DND-41 (cell line): Measurements from ENCODE around the gene ARHGEF7.

ENCODE experiments used
- ATAC-seq: fragments of 200-7000 bp; cut with Tn5 transposase; 3 replicates; pipeline ENCODE4 v1.9.1; 2021; ENCODE audit warnings: low read depth; ENCODE audit not compliant: insufficient read depth
- DNase-seq: peaks from one replicate; pipeline ENCODE4 v3.0.0-alpha.2; 2020
- H2AFZ ChIP-seq: 2 replicates; pipeline ENCODE4 v1.6.0; 2012; ENCODE audit warnings: low read depth, low read length
- H3K27ac ChIP-seq: 2 replicates; pipeline ENCODE4 v1.5.1; 2012; ENCODE audit warnings: low read length, inconsistent platforms
- H3K27me3 ChIP-seq: fragments of 200-600 bp; sonication (generic); 2 replicates; pipeline ENCODE4 v1.6.0; 2012; ENCODE audit warnings: low read length, mild to moderate bottlenecking, inconsistent platforms; ENCODE audit not compliant: insufficient read depth, poor library complexity
- H3K36me3 ChIP-seq: 2 replicates; pipeline ENCODE4 v1.5.1; 2012; ENCODE audit warnings: low read length, inconsistent platforms; ENCODE audit not compliant: insufficient read depth
- H3K4me1 ChIP-seq: 2 replicates; pipeline ENCODE4 v1.5.1; 2012; ENCODE audit warnings: mild to moderate bottlenecking, low read length; ENCODE audit not compliant: insufficient read depth
- H3K4me2 ChIP-seq: 2 replicates; pipeline ENCODE4 v1.6.0; 2012; ENCODE audit warnings: mild to moderate bottlenecking, moderate library complexity, low read length, inconsistent platforms; ENCODE audit not compliant: insufficient read depth
- H3K4me3 ChIP-seq, 2 experiments: fragments of 200-600 bp in 1 of 2; shearing (Covaris generic) in 1 of 2; 2 replicates each; pipeline ENCODE4 v1.5.1; 2012 to 2016; ENCODE audit warnings: inconsistent platforms in 2 of 2, low read length in 2 of 2, mild to moderate bottlenecking in 2 of 2, low read depth in 1 of 2, moderate library complexity in 1 of 2
- H3K79me2 ChIP-seq: 2 replicates; pipeline ENCODE4 v1.6.0; 2012; ENCODE audit warnings: low read length, inconsistent platforms; ENCODE audit not compliant: insufficient read depth
- H3K9ac ChIP-seq: 2 replicates; pipeline ENCODE4 v1.6.0; 2012; ENCODE audit warnings: low read depth, mild to moderate bottlenecking, inconsistent platforms, low read length, moderate library complexity
- H3K9me3 ChIP-seq: 2 replicates; pipeline ENCODE4 v1.5.1; 2012; ENCODE audit warnings: low read length, moderate library complexity, mild to moderate bottlenecking, inconsistent platforms; ENCODE audit not compliant: insufficient read depth, severe bottlenecking
- H4K20me1 ChIP-seq: 2 replicates; pipeline ENCODE4 v1.6.0; 2012; ENCODE audit warnings: low read length; ENCODE audit not compliant: insufficient read depth
- EZH2 ChIP-seq: IDR thresholded peaks from 3 replicates; pipeline ENCODE4 v1.6.1; 2012; ENCODE audit warnings: borderline replicate concordance, low read depth, mild to moderate bottlenecking, moderate library complexity, low read length, inconsistent platforms; ENCODE audit not compliant: severe bottlenecking
- TF ChIP-seq, protein P1 (sequence below): IDR thresholded peaks from 2 replicates; pipeline ENCODE4 v1.5.1; 2012; ENCODE audit warnings: borderline replicate concordance, low read length, moderate library complexity, mild to moderate bottlenecking; ENCODE audit not compliant: poor library complexity, severe bottlenecking; ENCODE audit errors: extremely low read depth

ARHGEF7 gene

DNA sequence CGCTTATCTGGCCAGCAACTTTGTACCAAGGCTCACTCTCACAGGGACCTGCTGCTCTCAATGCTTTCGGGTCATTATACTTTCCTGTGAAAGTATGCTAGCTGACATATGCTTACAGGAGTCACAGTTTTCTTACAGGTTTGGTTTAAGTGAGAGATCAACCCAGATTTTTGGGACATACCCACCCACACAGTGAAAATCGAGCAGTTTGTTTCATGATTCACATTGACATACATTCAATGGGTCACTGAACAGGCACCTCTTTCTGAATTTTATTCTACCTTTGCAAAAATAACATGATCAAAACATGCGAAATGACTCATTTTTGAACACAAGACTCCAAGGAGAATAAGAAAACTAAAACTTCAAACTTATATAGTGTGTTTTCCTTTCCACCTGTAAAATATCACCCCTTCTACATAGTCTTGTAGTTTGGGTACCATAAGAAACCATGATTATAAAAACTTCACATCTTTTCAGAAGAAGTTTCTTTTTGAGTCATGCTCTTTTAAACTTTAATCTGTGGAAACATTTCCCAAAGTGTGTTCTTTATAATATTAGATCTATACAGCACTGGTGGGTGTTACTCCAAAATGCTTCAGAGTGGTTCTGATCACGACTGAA is 161.0 kb downstream of the ARHGEF7 start:
- no peak overlapping the region for H3K4me3 ChIP-seq
- H3K4me2 ChIP-seq = no peak overlapping the region
- TF ChIP-seq, protein P1, sequence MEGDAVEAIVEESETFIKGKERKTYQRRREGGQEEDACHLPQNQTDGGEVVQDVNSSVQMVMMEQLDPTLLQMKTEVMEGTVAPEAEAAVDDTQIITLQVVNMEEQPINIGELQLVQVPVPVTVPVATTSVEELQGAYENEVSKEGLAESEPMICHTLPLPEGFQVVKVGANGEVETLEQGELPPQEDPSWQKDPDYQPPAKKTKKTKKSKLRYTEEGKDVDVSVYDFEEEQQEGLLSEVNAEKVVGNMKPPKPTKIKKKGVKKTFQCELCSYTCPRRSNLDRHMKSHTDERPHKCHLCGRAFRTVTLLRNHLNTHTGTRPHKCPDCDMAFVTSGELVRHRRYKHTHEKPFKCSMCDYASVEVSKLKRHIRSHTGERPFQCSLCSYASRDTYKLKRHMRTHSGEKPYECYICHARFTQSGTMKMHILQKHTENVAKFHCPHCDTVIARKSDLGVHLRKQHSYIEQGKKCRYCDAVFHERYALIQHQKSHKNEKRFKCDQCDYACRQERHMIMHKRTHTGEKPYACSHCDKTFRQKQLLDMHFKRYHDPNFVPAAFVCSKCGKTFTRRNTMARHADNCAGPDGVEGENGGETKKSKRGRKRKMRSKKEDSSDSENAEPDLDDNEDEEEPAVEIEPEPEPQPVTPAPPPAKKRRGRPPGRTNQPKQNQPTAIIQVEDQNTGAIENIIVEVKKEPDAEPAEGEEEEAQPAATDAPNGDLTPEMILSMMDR = no peak
- TF ChIP-seq EZH2 = no peak
- H4K20me1 ChIP-seq = peaks cover 30% of the 10 kb centered on the region
- peaks cover 21% of the 10 kb centered on the region for H3K79me2 ChIP-seq
- no peak overlapping the region for H3K27ac ChIP-seq
- no peaks in the 10 kb centered on the region for H3K27me3 ChIP-seq
- no peaks in the 10 kb centered on the region for H3K9me3 ChIP-seq
- H3K36me3 ChIP-seq = peaks cover 98% of the 10 kb centered on the region
- no peak for DNase-seq
- H2AFZ ChIP-seq = no peak overlapping the region
- no peak overlapping the region for H3K9ac ChIP-seq
- ATAC-seq = no peak
- H3K4me1 ChIP-seq = no peaks in the 10 kb centered on the region

DNA sequence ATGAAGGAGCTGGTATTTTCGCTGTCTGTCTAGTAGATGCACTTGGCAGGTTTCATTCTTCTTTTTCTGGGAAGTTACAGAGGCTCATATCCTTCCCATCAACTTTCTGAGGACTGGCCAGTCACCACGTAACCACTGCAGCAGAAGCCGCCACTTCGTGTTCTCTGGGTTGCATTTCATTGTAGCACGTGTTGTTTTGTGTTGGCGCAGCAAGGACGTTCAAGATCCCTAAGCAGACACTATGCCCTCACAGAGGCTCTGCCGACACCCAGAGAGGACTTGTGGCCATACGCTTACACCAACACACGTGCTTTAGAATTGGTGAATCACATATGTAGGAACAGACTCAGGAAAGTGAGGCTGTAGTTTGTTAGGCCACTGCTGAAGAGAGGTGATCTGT is 163.1 kb downstream of the ARHGEF7 start:
- Histone ChIP-seq H3K27ac (no peak overlapping the region), H3K79me2 (peaks cover 15% of the 10 kb centered on the region), H3K4me3 (no peak overlapping the region), H3K9me3 (no peaks in the 10 kb centered on the region), H4K20me1 (peaks cover 31% of the 10 kb centered on the region), H3K4me1 (no peaks in the 10 kb centered on the region), H3K36me3 (peaks cover 98% of the 10 kb centered on the region), H3K9ac (no peak overlapping the region), H3K4me2 (no peak overlapping the region), H3K27me3 (no peaks in the 10 kb centered on the region), H2AFZ (no peak overlapping the region)
- DNase-seq (no peak), ATAC-seq (no peak)
- no peak for TF ChIP-seq EZH2
- TF ChIP-seq, protein P1 = no peak

DNA sequence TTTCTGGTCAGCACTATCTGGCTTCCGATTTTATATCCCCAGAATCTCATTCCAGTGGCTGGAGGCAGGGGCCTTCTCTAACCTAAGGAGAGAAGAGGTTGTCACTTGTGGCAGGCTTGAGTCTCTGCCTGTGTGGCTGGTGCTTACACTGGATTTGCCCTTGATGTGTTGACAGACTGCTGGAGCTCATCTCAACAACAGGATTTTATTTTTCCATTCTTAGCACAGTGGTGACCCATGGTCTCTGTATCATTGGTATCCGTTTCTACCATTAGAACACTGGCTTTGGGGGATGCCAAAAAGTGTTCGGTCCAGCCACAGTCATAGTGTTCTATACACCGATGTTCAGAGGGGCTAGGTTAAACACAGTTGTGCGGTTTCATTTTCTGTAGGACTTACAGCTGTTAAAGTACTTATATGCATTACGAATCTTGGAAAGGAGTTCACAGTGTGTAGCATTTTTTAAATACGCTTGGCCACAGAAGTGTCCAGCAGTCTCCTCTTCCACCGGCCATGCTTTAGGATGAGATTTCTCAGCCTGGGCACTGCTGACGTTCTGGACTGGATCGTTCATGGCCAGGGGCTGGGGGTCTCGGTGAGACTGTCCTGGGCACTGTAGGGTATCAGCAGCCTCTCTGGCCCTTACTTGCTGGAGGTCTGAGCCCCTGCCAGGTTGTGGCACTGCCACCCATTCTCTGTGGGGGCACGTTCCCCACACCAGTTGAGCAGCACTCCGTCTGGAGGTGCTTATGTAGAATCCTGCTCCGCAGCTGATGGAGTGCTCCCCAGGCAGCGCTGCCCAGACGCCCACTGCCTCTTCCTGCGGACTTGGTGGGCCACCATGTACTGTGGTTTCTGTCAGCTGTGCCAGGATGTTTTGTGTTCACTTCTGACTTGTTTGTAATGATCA is 163.9 kb downstream of the ARHGEF7 start:
- Histone ChIP-seq H3K27ac (no peak overlapping the region), H3K36me3 (peaks cover 98% of the 10 kb centered on the region)

More for the DNA sequence above, 163.9 kb downstream of the ARHGEF7 start:
- Histone ChIP-seq H3K4me2 (no peak overlapping the region), H4K20me1 (peaks cover 34% of the 10 kb centered on the region), H3K9ac (no peak overlapping the region), H3K4me1 (no peaks in the 10 kb centered on the region), H3K27me3 (no peaks in the 10 kb centered on the region), H3K4me3 (no peak overlapping the region), H3K79me2 (peaks cover 15% of the 10 kb centered on the region), H2AFZ (no peak overlapping the region), H3K9me3 (no peaks in the 10 kb centered on the region)
- DNase-seq (no peak), ATAC-seq (no peak)
- TF ChIP-seq, protein P1 = no peak
- TF ChIP-seq EZH2 = no peak
